ENCODE results near the gene TRIM33.

GRCh38 chr1:114446198-114446597 is 64.8 kb downstream of the TRIM33 start:
- TF ChIP-seq EZH2 (IDR thresholded peaks at IDR 0.05; ENCODE audit: low read depth, unreplicated experiment), result no peak
- no peak for TF ChIP-seq CTCF (conservative IDR thresholded peaks at IDR 0.05; ENCODE audit: low read depth in 2 of 2)
- TF ChIP-seq EZH2phosphoT487 (IDR thresholded peaks at IDR 0.05; ENCODE audit: unreplicated experiment), result no peak
- no peak for TF ChIP-seq CREB1 (CRISPR knock-in tag; IDR thresholded peaks at IDR 0.05; ENCODE audit: low read depth)
- no peak for TF ChIP-seq ZNF331 (CRISPR knock-in tag; IDR thresholded peaks at IDR 0.05; ENCODE audit: low read depth)
- no peak for TF ChIP-seq POLR2AphosphoS5 (IDR thresholded peaks at IDR 0.05; ENCODE audit: low read depth)
- no peak for TF ChIP-seq REST (IDR thresholded peaks at IDR 0.05; ENCODE audit: unreplicated experiment)
- TF ChIP-seq ETS1 (IDR thresholded peaks at IDR 0.05), result no peak
- no peak for TF ChIP-seq ZNF462 (CRISPR knock-in tag; IDR thresholded peaks at IDR 0.05)
- TF ChIP-seq STAT1 (IDR thresholded peaks at IDR 0.05; ENCODE audit: unreplicated experiment), result no peak
- no peak for TF ChIP-seq ZNF114 (CRISPR knock-in tag; IDR thresholded peaks at IDR 0.05)
- TF ChIP-seq JUNB (IDR thresholded peaks at IDR 0.05; ENCODE audit: unreplicated experiment), result no peak
- TF ChIP-seq NANOG (IDR thresholded peaks at IDR 0.05; ENCODE audit: borderline replicate concordance), result no peak

Measured in GM23338 (cell line).